Epithelial cell of prostate (primary cell): ENCODE data around the gene CWC22.
"Not testable (repeated sequence)": the region's sequence is repeated elsewhere in the genome, so short reads cannot be mapped to it uniquely, and the experiment has no call there.

ENCODE experiments used
- DNase-seq: peaks from one replicate; pipeline ENCODE4 v3.0.0-alpha.2; 2011; ENCODE audit warnings: low read depth, low spot score
- H3K27ac ChIP-seq: fragments of 450-650 bp; 2 replicates; pipeline ENCODE4 v1.5.1; 2017; ENCODE audit warnings: mild to moderate bottlenecking

Gene CWC22

GRCh38 chr2:180006781-180007579 lies at the start of gene CWC22:
Gene CWC22, minus strand, starts transcription at chr2:180007297. Its CDS starts 13,956 bp downstream, at chr2:179993341.
- no peak for DNase-seq
- peak within 1 kb of the TSS; percentile 84 for H3K27ac ChIP-seq

- DNase-seq: no peak
- no peak overlapping the region for H3K27ac ChIP-seq
Observed at GRCh38 chr2:180056367-180057118, 49.4 kb upstream of the CWC22 start.

GRCh38 chr2:180054576-180054975 lies 47.5 kb upstream of the CWC22 start:
- DNase-seq, H3K27ac ChIP-seq: not testable (repeated sequence)

- DNase-seq: no peak
- H3K27ac ChIP-seq: no peak overlapping the region
Observed at GRCh38 chr2:180050246-180050645, 43.1 kb upstream of the CWC22 start.

GRCh38 chr2:180048251-180048650 lies 41.2 kb upstream of the CWC22 start:
- no peak overlapping the region for H3K27ac ChIP-seq
- DNase-seq: no peak

- no peak overlapping the region for H3K27ac ChIP-seq
- DNase-seq: no peak
Observed at GRCh38 chr2:180046776-180047175, 39.7 kb upstream of the CWC22 start.

- DNase-seq: no peak
- no peak overlapping the region for H3K27ac ChIP-seq
Observed at GRCh38 chr2:180046202-180046601, 39.1 kb upstream of the CWC22 start.

- H3K27ac ChIP-seq: no peak overlapping the region
- no peak for DNase-seq
Observed at GRCh38 chr2:180040146-180040925, 33.2 kb upstream of the CWC22 start.

- H3K27ac ChIP-seq: no peak overlapping the region
- no peak for DNase-seq
Observed at GRCh38 chr2:180038997-180039396, 31.9 kb upstream of the CWC22 start.

GRCh38 chr2:180033993-180034894 lies 27.1 kb upstream of the CWC22 start:
- no peak overlapping the region for H3K27ac ChIP-seq
- no peak for DNase-seq

GRCh38 chr2:180029575-180029974 lies 22.5 kb upstream of the CWC22 start:
- DNase-seq: no peak
- H3K27ac ChIP-seq: no peak overlapping the region

GRCh38 chr2:180021850-180022249 lies 14.8 kb upstream of the CWC22 start:
- DNase-seq: no peak
- no peak overlapping the region for H3K27ac ChIP-seq

GRCh38 chr2:180017784-180018183 lies 10.7 kb upstream of the CWC22 start:
- no peak for DNase-seq
- H3K27ac ChIP-seq: peak overlapping the region; percentile 87

- peak overlapping the region; percentile 87 for H3K27ac ChIP-seq
- DNase-seq: no peak
Observed at GRCh38 chr2:180016937-180017336, 9.8 kb upstream of the CWC22 start.

- DNase-seq: no peak
- H3K27ac ChIP-seq: peak overlapping the region; percentile 87
Observed at GRCh38 chr2:180015951-180016709, 9.0 kb upstream of the CWC22 start.

GRCh38 chr2:180012523-180012922 lies 5.4 kb upstream of the CWC22 start:
- peak; percentile 67 for DNase-seq
- peak overlapping the region; percentile 78 for H3K27ac ChIP-seq

- no peak for DNase-seq
- no peak overlapping the region for H3K27ac ChIP-seq
Observed at GRCh38 chr2:180010701-180011100, 3.6 kb upstream of the CWC22 start.

- DNase-seq: no peak
- H3K27ac ChIP-seq: peak overlapping the region; percentile 84
Observed at GRCh38 chr2:180006231-180006630, 866 bp downstream of the CWC22 start.

GRCh38 chr2:180005465-180005864 lies 1.6 kb downstream of the CWC22 start:
- DNase-seq: not testable (repeated sequence)

More at GRCh38 chr2:180005465-180005864, 1.6 kb downstream of the CWC22 start:
- H3K27ac ChIP-seq: not testable (repeated sequence)
